Erythroblast (primary cell): ENCODE data around the gene AXL.
"Not testable (repeated sequence)": the region's sequence is repeated elsewhere in the genome, so short reads cannot be mapped to it uniquely, and the experiment has no call there.

Experiments used
- DNase-seq, 2 experiments: peaks; one replicate each; lab custom pipeline; 2025; lab: John Stamatoyannopoulos, UW
- GATA1 ChIP-seq: IDR thresholded peaks from 2 replicates; pipeline ENCODE4 v1.6.1; 2011; ENCODE audit warnings: low read depth, mild to moderate bottlenecking, control low read depth, low read length, moderate library complexity
- POLR2A ChIP-seq: IDR thresholded peaks from 2 replicates; pipeline ENCODE4 v1.6.1; 2011; ENCODE audit warnings: mild to moderate bottlenecking, low read length

AXL gene

DNA sequence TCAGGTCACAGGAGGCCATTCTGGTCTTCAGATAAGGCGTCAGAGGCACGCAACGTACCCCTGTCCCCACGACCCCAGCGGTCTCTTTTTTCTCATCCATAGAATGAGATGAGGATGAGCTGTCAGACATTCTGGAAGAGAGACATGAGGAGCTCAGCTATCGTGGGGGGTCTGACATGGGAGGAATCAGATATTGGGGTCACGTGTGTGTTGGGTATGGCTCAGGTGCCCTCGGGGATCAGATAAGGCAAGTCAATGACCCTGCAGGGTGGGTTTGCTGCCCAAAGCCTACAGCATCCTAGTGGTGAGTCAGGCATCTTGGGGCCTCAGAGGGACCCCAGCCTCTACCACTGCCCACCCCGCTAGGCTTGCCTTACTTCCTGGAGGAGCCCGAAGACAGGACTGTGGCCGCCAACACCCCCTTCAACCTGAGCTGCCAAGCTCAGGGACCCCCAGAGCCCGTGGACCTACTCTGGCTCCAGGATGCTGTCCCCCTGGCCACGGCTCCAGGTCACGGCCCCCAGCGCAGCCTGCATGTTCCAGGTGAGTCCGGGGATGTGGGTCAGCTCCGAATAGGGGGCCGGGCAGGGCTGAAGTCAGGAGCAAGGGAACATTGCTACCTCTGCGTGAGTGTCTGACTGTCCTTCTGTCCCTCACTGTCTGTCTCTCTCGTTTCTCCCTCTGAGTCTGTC is 2.6 kb downstream of the AXL start:
- no peak for TF ChIP-seq POLR2A
- no peak for TF ChIP-seq GATA1

DNA sequence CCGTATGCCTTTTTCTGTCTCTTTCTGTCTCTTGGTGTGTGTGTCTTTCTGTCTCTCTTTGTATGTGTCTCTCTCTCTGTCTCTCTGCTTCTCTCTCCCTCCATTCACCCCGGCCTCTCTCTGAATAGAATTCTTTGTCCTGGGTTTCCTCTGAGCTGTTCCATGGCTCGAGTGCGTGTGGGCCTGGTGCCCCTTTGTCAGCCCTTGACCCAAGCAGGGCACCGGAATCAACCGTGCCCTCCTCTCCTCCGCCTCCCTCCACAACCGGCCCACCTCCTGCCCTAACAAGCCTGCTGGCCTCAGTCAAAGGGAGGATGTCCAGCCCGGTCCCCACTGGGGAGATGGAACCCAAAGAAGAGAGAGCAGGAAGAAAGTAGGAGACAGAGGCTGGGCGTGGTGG is 3.2 kb downstream of the AXL start:
- TF ChIP-seq GATA1 (no peak), POLR2A (no peak)
- no peak for DNase-seq

More for the DNA sequence above, 2.6 kb downstream of the AXL start:
- no peak for DNase-seq

GRCh38 chr19:41223431-41224234 is 4.6 kb downstream of the AXL start:
- no peak for TF ChIP-seq POLR2A
- TF ChIP-seq GATA1, result no peak
- no peak for DNase-seq

GRCh38 chr19:41224632-41225031 is 5.6 kb downstream of the AXL start:
- no peak for DNase-seq
- TF ChIP-seq GATA1 (no peak), POLR2A (no peak)

GRCh38 chr19:41225238-41226052 is 6.4 kb downstream of the AXL start:
- no peak for TF ChIP-seq GATA1
- no peak for TF ChIP-seq POLR2A
- DNase-seq, result peak in 1 of 2 experiments; percentile 33

DNA sequence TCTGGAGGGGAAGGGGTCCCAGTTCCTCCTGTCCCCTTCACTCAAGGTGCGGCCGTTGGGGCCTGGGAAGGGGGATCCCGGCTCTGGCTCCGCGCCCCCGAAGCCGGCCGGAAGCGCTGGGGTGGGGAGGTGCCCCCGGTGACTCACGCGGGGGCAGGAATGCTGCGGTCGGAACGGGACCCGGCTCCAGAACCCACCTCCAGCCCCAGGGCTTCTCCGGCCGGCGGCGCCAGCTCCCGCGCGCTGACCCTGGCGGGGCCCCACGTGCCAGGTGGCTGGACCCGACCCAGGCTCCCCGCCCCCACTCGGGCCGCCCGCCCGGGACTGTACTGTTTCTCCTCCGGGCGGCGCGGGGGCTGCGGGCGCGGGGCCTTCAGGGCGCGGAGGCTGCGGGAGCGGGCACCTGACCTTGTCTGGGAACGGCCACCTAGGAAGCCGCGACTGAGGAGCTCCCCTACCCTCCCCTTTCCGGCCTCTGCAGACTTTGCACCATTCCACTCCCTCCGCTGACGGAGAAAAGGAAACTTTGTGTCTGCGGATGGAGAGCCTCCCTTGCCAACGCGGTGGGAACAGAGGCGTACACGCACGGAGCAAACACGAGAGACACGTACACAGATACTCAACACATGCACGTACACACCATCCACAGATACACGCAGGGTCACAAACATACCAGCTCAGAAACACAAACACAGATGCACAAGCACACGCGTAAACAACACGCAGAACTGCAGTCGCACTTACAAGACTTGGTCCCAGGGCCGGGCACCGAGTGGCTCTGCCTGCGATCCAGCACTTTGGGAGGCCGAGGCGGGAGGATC is 7.2 kb downstream of the AXL start:
- no peak for TF ChIP-seq GATA1
- no peak for TF ChIP-seq POLR2A
- peak; percentile 21 to 38 for DNase-seq

- TF ChIP-seq POLR2A (no peak), GATA1 (no peak)
- DNase-seq, result no peak
These were observed 7.9 kb downstream of the AXL start for GRCh38 chr19:41226874-41227390.

GRCh38 chr19:41228486-41228885 is 9.5 kb downstream of the AXL start:
- DNase-seq, result no peak
- no peak for TF ChIP-seq POLR2A
- no peak for TF ChIP-seq GATA1

DNA sequence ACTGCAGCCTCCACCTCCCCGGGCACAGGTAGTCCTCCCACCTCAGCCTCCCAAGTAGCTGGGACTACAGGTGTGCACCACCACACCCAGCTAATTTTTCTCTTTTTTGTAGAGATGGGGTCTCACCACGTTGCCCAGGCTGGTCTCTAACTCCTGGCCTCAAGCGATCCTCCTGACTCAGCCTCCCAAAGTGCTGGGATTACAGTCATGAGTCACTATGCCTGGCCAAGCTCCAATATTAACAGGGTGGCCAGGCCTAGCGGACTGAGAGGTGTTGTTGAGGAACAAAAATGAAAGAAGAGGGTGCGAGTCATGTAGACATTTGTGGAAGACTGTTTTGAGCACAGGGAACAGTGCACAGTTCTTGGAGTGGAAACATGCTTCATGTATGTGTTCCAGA is 10.3 kb downstream of the AXL start:
- DNase-seq, result not testable (repeated sequence)

GRCh38 chr19:41230067-41230857 is 11.2 kb downstream of the AXL start:
- no peak for TF ChIP-seq GATA1
- no peak for TF ChIP-seq POLR2A

GRCh38 chr19:41232686-41233085 is 13.7 kb downstream of the AXL start:
- TF ChIP-seq POLR2A (no peak), GATA1 (no peak)
- DNase-seq, result no peak

More at GRCh38 chr19:41230067-41230857, 11.2 kb downstream of the AXL start:
- no peak for DNase-seq

GRCh38 chr19:41233748-41234240 is 14.8 kb downstream of the AXL start:
- no peak for DNase-seq
- TF ChIP-seq POLR2A (no peak), GATA1 (no peak)
